Endometrial microvascular endothelial cells (primary cell): ENCODE measurements around the gene AGPAT4. TPM values are rescaled to one million over a fixed set of nuclear protein-coding genes. Genes with fewer than 3 reads are reported as not detected.

Experiments used
- in situ Hi-C: cut with HindIII; loops from 2 replicates; pipeline ENCODE4 v1.10.0; 2017; ENCODE audit warnings: low sequenced_read_pairs, low pct_unique_long_range_greater_than_20kb; ENCODE audit errors: inconsistent ontology term
- total RNA-seq: library from RNA; depleted of rRNA; stranded (reverse); fragments of >200 nt; gene quantifications from one replicate; pipeline ENCODE4 v1.2.3, GENCODE V29; 2015; ENCODE audit errors: inconsistent ontology term

Gene AGPAT4
- total RNA-seq, 1 donor from 2014 or later = 7.9 TPM

DNA sequence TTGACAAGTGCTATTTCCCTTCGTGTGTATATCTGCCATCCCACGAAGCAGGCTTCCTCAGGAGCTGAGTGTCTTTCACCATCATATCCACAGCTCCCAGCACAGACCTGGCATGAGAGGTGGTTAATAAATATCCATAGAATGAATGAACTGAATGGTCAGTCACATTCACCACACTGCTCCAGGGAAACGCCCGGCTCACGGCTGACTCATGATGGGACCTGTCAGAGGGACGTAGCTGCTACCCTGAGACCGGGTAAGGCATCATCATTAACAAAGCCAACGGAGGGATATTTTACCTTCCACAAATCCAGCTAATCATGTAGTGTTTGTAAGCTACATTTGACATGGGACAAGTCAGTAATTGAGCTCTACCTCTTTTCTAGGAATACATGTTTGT lies 12.5 kb downstream of the AGPAT4 start:
- in situ Hi-C loops = no loop called here

DNA sequence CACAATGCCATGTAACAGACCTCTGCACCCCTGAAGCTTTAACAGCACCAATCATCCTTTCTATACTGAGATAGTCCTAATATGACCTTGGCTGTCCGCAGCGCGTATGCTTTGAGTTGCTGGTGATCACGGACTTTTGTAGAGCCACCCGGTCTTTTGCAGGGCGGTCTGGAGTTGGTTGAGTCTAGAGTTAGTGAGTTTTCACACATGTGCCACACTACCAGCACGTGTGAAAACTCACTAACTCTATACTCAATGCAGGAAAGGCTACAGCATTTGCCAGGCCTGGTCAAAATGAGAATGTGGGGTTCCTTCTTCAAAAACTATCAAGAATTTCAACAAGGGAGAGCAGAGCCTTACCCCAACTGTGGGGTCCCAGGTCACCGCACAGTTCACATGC lies 14.6 kb downstream of the AGPAT4 start:
- in situ Hi-C loops = no loop called here

DNA sequence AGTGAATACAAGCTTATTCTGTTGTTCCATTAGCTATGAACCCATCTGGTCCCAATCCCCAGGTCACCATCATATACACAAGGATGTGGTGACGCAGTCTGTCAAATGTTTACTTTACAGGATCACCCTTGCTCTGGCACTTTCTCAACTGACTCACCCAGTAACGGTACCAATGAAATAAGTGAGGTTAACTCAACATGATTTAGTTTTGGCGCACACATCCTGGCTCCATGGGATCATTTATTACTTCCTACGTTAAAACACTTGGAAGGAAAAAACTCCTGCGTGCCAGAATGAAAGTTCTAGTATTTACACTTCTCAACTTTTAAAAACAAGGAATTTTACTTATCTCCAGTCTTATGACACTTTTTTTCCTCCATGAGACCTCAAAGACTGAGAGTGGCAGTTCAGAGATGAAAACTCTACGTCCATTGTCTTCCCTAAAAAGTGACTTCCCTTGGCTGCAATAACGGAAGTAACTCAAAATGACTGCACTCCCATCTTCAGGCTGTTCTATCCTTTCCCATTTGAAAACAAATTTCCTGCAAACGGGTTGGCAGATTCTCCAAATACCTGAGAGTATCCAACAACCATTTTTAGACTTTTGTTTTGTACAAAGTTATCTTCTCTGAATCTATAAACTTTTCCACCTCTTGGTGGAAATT lies 15.9 kb downstream of the AGPAT4 start:
- in situ Hi-C loops = no loop called here

- in situ Hi-C loops = no loop called here
Measured at GRCh38 chr6:161256407-161256806, 17.5 kb downstream of the AGPAT4 start.

DNA sequence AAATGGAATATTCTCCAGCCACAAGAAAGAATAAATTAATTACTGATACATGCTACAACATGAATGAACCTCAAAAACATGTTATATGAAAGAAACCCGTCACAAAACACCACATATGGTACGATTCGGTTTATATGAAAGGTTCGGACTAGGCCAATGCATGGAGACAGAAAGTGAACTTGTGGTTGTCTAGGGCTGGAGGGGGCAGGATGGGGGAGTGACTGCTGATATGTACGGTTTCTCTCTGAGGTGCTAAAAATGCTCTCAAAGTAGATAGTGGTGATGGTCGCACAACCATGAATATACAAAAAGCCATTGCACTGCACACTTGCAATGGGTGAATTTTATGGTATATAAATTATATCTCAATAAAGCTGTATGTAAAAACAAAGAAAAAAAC lies 18.3 kb downstream of the AGPAT4 start:
- in situ Hi-C loops = no loop called here

- in situ Hi-C loops = no loop called here
Measured at GRCh38 chr6:161254464-161255253, 19.2 kb downstream of the AGPAT4 start.

- in situ Hi-C loops = no loop called here
Measured at GRCh38 chr6:161254126-161254463, 19.8 kb downstream of the AGPAT4 start.

- in situ Hi-C loops = no loop called here
Measured at GRCh38 chr6:161251345-161251744, 22.5 kb downstream of the AGPAT4 start.

GRCh38 chr6:161249327-161249726 lies 24.5 kb downstream of the AGPAT4 start:
- in situ Hi-C loops = no loop called here

DNA sequence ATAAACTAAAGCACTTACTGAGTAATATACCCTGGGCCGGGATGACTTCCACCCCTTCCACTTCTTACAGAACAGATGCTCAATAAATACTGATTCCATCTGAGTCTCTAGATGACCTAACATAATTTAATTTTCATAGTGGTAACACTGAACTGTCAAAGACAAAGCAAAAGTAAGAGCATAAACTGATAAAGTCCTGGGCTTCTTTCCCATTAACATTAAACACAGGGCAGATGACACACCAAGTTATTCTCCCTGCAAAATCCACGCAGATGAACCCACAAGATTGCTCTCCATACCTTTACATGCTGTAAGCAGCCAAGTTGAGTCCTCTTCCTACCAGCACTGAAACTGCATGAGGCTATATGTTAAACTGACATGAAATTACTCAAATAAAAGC lies 27.1 kb downstream of the AGPAT4 start:
- in situ Hi-C loops = no loop called here

GRCh38 chr6:161245363-161245762 lies 28.5 kb downstream of the AGPAT4 start:
- in situ Hi-C loops = no loop called here

DNA sequence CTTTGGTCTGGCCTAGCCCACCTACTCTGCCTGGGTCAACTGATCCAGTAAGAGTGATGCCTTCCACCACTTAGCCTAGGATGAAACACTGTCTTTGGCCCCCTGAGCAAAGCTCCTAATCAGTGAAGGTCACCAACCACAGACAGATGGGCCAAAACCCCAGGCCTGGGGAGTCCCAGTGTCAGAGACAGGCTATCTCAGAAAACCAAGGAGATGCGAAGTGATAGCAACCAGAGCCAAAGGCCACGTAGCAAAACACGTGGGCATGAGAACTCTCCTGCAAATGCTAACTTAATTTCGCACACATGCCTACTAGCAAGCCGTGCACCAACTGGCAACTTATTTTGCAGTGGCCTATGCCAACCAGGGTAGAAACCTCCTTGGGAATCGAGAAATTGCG lies 29.1 kb downstream of the AGPAT4 start:
- in situ Hi-C loops = no loop called here

- in situ Hi-C loops = no loop called here
Measured at GRCh38 chr6:161242779-161243693, 30.8 kb downstream of the AGPAT4 start.

- in situ Hi-C loops = no loop called here
Measured at GRCh38 chr6:161242113-161242512, 31.7 kb downstream of the AGPAT4 start.

DNA sequence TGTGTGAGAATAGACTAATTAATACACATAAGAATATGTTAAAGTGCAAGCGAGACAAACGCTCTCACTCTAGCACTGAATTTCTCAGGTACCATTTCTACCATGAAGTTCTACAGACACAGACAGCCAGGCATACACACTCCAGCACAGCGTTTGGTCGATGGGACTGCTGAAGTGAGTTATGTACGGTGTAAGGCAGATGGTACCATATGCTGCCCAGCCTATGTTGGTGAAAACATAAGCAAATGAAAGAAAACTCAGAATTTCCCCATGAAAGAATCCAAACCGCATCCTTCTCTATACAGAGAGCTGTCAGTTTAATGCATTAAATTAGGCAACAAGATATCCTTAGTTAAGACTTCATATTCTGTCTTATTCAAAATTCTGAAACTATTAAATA lies 34.9 kb downstream of the AGPAT4 start:
- in situ Hi-C loops = no loop called here

- in situ Hi-C loops = no loop called here
Measured at GRCh38 chr6:161238500-161238899, 35.4 kb downstream of the AGPAT4 start.

DNA sequence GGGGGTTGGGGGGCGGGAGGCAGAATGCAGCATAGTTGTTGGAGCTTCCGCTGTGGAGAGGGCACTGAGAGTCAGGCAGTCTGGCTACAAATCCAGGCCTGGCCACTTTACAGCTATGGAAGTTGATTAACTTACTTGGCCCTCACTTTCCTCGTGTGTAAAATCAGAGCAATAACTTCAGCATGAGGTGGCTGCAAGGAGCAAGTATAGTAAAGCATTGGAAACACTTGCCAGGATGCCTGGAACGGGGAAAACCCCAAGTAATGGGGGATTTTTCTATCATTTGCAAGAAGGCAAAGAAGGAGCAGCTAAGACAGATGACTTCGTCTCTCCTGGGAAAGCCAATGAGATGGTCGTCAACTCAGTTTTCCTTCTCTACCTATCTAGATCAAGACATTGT lies 35.8 kb downstream of the AGPAT4 start:
- in situ Hi-C loops = no loop called here

- in situ Hi-C loops = no loop called here
Measured at GRCh38 chr6:161237176-161237575, 36.7 kb downstream of the AGPAT4 start.

GRCh38 chr6:161235776-161236633 lies 37.9 kb downstream of the AGPAT4 start:
- in situ Hi-C loops = no loop called here
